ENCODE measurements around the gene GNL3. TPM values are rescaled to one million over a fixed set of nuclear protein-coding genes. Genes with fewer than 3 reads are reported as not detected.

GNL3 gene
- total RNA-seq, 2 experiments from 2014 or later, result 182 to 220 TPM

- H3K4me1 ChIP-seq (ENCODE audit: insufficient read depth, low read length, poor library complexity, severe bottlenecking), result peaks cover 9% of the 10 kb centered on the region
- intact Hi-C loops (cut with micrococcal nuclease; ENCODE audit: unreplicated experiment), result no loop called here
- no peaks in the 10 kb centered on the region for H4K20me1 ChIP-seq (ENCODE audit: insufficient read depth, low read length)
- H2AFZ ChIP-seq (ENCODE audit: low read length), result no peak overlapping the region
- no peaks in the 10 kb centered on the region for H3K9me2 ChIP-seq (ENCODE audit: insufficient read depth, low read length)
- ChIA-PET CTCF (ENCODE audit: unreplicated experiment) (no interaction called here), POLR2A (no interaction called here)
- peaks cover 46% of the 10 kb centered on the region for H3K36me3 ChIP-seq (ENCODE audit: insufficient read depth, low read length)
- H3K79me2 ChIP-seq (ENCODE audit: insufficient read depth, low read depth, low read length), result no peaks in the 10 kb centered on the region
- H3K9me3 ChIP-seq (ENCODE audit: low read length), result peaks cover under 1% of the 10 kb centered on the region; the same call in 1 of the 2 replicates
- H3K27ac ChIP-seq (ENCODE audit: low read depth, low read length, poor library complexity, severe bottlenecking), result no peak overlapping the region
- H3K4me3 ChIP-seq (ENCODE audit: low read depth, low read length, poor library complexity, severe bottlenecking), result no peak overlapping the region
- no peak for TF ChIP-seq EZH2phosphoT487 (IDR thresholded peaks at IDR 0.05; ENCODE audit: borderline replicate concordance, low read depth, low read length)
- no peak for TF ChIP-seq CTCF (conservative IDR thresholded peaks at IDR 0.05; ENCODE audit: low read length)
- no peak for DNase-seq (ENCODE audit: low spot score)
- BruUV-seq (replicated peaks), result no TSS peak
- H3K4me2 ChIP-seq (ENCODE audit: low read length), result no peak overlapping the region
These were observed 28.8 kb downstream of the GNL3 start for GRCh38 chr3:52714335-52715302.

DNA sequence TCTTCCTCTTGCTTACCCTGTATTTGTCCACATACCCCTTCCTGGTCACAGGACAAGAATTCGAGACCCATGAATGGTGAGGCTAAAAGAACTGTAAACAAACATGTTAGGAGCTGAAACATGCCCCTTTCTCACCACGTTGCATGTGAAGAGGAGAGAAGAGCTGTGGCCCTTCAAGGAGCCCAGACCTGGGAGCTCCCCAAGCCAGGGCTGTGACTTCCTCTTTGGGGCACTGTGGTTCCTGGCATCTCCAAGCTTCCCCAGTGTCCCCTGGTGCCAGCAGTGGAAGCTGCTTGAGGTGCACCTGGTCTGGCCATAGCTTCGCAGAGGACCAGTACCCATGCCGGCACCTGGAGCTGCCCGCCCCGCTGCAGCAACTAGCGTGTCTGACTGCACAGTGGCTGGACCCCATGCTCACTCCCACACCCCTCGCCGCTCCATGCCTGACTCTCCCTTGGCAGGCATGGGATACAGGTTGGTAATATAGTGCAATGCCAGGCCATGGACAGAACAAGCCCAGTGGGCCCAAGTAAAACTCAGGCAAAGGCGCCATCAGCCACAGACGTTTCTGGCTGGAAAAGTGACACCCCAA is 30.0 kb downstream of the GNL3 start:
- Histone ChIP-seq H3K4me3 (ENCODE audit: low read depth, low read length, poor library complexity, severe bottlenecking) (no peak overlapping the region), H2AFZ (ENCODE audit: low read length) (no peak overlapping the region), H3K79me2 (ENCODE audit: insufficient read depth, low read depth, low read length) (no peaks in the 10 kb centered on the region), H3K4me1 (ENCODE audit: insufficient read depth, low read length, poor library complexity, severe bottlenecking) (peaks cover 9% of the 10 kb centered on the region), H3K9me3 (ENCODE audit: low read length) (peaks cover 8% of the 10 kb centered on the region; the same call in 1 of the 2 replicates), H3K36me3 (ENCODE audit: insufficient read depth, low read length) (peaks cover 39% of the 10 kb centered on the region), H3K27ac (ENCODE audit: low read depth, low read length, poor library complexity, severe bottlenecking) (no peak overlapping the region), H3K4me2 (ENCODE audit: low read length) (no peak overlapping the region), H3K9me2 (ENCODE audit: insufficient read depth, low read length) (no peaks in the 10 kb centered on the region), H4K20me1 (ENCODE audit: insufficient read depth, low read length) (no peaks in the 10 kb centered on the region)
- POLR2A ChIA-PET, result no interaction called here
- TF ChIP-seq EZH2phosphoT487 (IDR thresholded peaks at IDR 0.05; ENCODE audit: borderline replicate concordance, low read depth, low read length), result no peak
- TF ChIP-seq CTCF (conservative IDR thresholded peaks at IDR 0.05; ENCODE audit: low read length), result no peak
- intact Hi-C loops (cut with micrococcal nuclease; ENCODE audit: unreplicated experiment), result no loop called here
- CTCF ChIA-PET (ENCODE audit: unreplicated experiment), result no interaction called here
- DNase-seq (ENCODE audit: low spot score), result no peak
- no TSS peak for BruUV-seq (replicated peaks)

All from OCI-LY7 (cell line).